ENCODE results near the gene S100A6. TPM values are rescaled to one million over a fixed set of nuclear protein-coding genes. Genes with fewer than 3 reads are reported as not detected.

S100A6 gene
- total RNA-seq, 1 experiment from 2014 or later: 19.2 TPM

DNA sequence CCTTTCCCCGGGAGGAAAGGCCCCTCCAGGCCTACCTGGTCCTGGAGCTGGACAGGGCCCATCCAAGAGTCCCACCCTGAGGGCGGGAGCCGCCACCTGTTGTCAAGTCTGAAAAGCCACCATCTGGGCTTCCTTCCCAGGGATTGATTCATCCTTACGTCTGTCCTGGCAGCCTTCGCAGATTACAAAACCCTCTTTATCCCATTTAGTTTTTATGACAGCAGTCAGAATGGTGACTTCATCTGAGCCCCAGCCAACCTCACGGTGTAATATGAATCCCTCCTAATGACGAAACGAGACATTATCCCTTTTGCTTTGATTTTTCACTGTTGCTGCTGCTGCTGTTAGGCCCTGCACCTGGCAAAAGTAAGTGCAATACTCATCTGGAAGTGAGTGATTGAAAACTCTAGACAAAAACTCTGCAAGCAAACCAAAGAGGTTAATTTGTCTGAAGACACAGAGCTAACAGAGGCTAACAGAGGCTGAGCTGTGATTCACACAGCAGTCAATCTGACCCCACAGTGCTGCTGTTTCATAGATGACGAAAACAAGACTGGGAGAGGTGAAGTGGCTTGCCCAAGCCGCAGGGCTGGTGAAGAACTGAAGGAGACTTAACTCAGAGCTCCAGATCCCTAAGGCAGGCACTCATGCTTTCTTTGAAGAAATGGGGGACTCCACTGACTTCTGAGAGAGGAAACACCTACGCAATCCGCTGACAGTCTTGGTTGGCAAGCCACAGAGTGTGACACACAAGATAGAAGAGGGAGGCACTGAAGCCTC lies 45.3 kb downstream of the S100A6 start (continued):
- TF ChIP-seq, protein P1, sequence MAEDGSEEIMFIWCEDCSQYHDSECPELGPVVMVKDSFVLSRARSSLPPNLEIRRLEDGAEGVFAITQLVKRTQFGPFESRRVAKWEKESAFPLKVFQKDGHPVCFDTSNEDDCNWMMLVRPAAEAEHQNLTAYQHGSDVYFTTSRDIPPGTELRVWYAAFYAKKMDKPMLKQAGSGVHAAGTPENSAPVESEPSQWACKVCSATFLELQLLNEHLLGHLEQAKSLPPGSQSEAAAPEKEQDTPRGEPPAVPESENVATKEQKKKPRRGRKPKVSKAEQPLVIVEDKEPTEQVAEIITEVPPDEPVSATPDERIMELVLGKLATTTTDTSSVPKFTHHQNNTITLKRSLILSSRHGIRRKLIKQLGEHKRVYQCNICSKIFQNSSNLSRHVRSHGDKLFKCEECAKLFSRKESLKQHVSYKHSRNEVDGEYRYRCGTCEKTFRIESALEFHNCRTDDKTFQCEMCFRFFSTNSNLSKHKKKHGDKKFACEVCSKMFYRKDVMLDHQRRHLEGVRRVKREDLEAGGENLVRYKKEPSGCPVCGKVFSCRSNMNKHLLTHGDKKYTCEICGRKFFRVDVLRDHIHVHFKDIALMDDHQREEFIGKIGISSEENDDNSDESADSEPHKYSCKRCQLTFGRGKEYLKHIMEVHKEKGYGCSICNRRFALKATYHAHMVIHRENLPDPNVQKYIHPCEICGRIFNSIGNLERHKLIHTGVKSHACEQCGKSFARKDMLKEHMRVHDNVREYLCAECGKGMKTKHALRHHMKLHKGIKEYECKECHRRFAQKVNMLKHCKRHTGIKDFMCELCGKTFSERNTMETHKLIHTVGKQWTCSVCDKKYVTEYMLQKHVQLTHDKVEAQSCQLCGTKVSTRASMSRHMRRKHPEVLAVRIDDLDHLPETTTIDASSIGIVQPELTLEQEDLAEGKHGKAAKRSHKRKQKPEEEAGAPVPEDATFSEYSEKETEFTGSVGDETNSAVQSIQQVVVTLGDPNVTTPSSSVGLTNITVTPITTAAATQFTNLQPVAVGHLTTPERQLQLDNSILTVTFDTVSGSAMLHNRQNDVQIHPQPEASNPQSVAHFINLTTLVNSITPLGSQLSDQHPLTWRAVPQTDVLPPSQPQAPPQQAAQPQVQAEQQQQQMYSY (CRISPR knock-in tag; IDR thresholded peaks at IDR 0.05): no peak

DNA sequence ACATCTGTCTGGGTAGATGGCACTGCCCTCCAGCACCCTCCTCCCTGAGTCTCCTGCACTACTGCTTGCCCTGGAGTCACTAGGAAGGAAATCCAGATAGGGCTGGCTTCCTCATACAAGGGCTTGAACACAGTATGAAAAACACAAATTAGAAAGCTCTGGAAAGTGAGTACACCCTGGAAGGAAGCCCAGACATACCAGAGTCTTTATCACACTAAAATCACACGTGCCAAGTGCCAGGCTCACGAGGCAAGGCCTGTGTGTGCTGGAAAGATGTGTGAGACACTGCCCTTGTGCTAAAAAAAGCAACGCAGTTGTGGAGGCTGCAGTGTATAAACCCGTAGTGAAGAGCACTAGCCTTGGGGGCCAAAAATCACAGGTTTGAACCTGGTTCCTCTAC lies 47.1 kb downstream of the S100A6 start:
- no peaks in the 10 kb centered on the region for H3K36me3 Mint-ChIP-seq
- CTCF ChIA-PET: interaction anchor here (0.6 to 1.9 kb wide), 4 partner anchors 23 to 540 kb away, joined by 3 to 5 read pairs (median 3); no protein-coding TSS in a partner anchor
- POLR2A ChIA-PET: no interaction called here
- H3K4me1 Mint-ChIP-seq: peaks cover 27% of the 10 kb centered on the region
- H3K4me3 Mint-ChIP-seq: no peak overlapping the region
- H3K27ac Mint-ChIP-seq: no peak overlapping the region
- ATAC-seq: no peak
- no peak for DNase-seq (ENCODE audit: low spot score)
- TF ChIP-seq, protein P2, sequence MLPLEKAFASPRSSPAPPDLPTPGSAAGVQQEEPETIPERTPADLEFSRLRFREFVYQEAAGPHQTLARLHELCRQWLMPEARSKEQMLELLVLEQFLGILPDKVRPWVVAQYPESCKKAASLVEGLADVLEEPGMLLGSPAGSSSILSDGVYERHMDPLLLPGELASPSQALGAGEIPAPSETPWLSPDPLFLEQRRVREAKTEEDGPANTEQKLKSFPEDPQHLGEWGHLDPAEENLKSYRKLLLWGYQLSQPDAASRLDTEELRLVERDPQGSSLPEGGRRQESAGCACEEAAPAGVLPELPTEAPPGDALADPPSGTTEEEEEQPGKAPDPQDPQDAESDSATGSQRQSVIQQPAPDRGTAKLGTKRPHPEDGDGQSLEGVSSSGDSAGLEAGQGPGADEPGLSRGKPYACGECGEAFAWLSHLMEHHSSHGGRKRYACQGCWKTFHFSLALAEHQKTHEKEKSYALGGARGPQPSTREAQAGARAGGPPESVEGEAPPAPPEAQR (CRISPR knock-in tag; IDR thresholded peaks at IDR 0.05): no peak
- TF ChIP-seq, protein P3, sequence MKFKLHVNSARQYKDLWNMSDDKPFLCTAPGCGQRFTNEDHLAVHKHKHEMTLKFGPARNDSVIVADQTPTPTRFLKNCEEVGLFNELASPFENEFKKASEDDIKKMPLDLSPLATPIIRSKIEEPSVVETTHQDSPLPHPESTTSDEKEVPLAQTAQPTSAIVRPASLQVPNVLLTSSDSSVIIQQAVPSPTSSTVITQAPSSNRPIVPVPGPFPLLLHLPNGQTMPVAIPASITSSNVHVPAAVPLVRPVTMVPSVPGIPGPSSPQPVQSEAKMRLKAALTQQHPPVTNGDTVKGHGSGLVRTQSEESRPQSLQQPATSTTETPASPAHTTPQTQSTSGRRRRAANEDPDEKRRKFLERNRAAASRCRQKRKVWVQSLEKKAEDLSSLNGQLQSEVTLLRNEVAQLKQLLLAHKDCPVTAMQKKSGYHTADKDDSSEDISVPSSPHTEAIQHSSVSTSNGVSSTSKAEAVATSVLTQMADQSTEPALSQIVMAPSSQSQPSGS (CRISPR knock-in tag; IDR thresholded peaks at IDR 0.05; ENCODE audit: borderline replicate concordance, low read depth): no peak
- TF ChIP-seq SMAD3 (CRISPR knock-in tag; IDR thresholded peaks at IDR 0.05; ENCODE audit: borderline replicate concordance) (no peak), CBFB (CRISPR knock-in tag; IDR thresholded peaks at IDR 0.05; ENCODE audit: low read depth) (no peak), PRRX2 (CRISPR knock-in tag; IDR thresholded peaks at IDR 0.05) (no peak), HMGA2 (CRISPR knock-in tag; IDR thresholded peaks at IDR 0.05) (no peak), MXD4 (CRISPR knock-in tag; IDR thresholded peaks at IDR 0.05; ENCODE audit: borderline replicate concordance) (no peak), ATF1 (CRISPR knock-in tag; IDR thresholded peaks at IDR 0.05) (no peak), TEAD1 (CRISPR knock-in tag; IDR thresholded peaks at IDR 0.05) (no peak), JUN (CRISPR knock-in tag; IDR thresholded peaks at IDR 0.05) (no peak)
- TF ChIP-seq, protein P4, sequence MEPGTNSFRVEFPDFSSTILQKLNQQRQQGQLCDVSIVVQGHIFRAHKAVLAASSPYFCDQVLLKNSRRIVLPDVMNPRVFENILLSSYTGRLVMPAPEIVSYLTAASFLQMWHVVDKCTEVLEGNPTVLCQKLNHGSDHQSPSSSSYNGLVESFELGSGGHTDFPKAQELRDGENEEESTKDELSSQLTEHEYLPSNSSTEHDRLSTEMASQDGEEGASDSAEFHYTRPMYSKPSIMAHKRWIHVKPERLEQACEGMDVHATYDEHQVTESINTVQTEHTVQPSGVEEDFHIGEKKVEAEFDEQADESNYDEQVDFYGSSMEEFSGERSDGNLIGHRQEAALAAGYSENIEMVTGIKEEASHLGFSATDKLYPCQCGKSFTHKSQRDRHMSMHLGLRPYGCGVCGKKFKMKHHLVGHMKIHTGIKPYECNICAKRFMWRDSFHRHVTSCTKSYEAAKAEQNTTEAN (CRISPR knock-in tag; IDR thresholded peaks at IDR 0.05): no peak
- H3K27me3 Mint-ChIP-seq (ENCODE audit: low read depth): no peaks in the 10 kb centered on the region; the same call in none of the 2 replicates
- no peaks in the 10 kb centered on the region for H3K9me3 Mint-ChIP-seq

DNA sequence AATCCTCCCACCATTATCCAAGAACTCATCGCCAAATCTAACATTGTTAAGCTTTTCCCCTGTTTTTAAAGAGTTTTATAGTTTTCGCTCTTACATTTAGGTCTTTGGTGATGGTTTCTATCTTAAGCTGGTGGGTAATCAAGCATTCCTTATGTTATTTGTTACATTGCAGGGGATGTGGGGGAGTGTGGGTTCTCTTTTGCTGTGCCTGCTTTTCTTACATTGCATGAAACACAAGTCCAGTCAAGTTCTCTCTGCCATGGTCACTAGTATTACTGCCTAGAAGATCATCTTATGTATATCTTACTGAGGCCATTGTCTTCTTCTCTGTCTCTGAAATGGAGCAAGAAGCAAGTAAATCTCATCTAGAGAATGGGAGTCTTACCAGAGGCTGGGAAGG lies 48.1 kb downstream of the S100A6 start:
- POLR2A ChIA-PET: no interaction called here
- H3K9me3 Mint-ChIP-seq: no peaks in the 10 kb centered on the region
- no peaks in the 10 kb centered on the region for H3K36me3 Mint-ChIP-seq
- ATAC-seq (no peak), DNase-seq (ENCODE audit: low spot score) (no peak)
- no peaks in the 10 kb centered on the region; the same call in none of the 2 replicates for H3K27me3 Mint-ChIP-seq (ENCODE audit: low read depth)
- H3K4me1 Mint-ChIP-seq: peaks cover 24% of the 10 kb centered on the region
- H3K4me3 Mint-ChIP-seq: no peak overlapping the region
- CTCF ChIA-PET: interaction anchor here (1.0 to 1.9 kb wide), 3 partner anchors 22 to 135 kb away, joined by 3 to 5 read pairs (median 3); no protein-coding TSS in a partner anchor
- no peak overlapping the region for H3K27ac Mint-ChIP-seq
- TF ChIP-seq, protein P2 (CRISPR knock-in tag; IDR thresholded peaks at IDR 0.05): no peak
- TF ChIP-seq ZNF396 (CRISPR knock-in tag; IDR thresholded peaks at IDR 0.05; ENCODE audit: borderline replicate concordance) (no peak), ZNF671 (CRISPR knock-in tag; IDR thresholded peaks at IDR 0.05) (no peak)
- TF ChIP-seq, protein P5, sequence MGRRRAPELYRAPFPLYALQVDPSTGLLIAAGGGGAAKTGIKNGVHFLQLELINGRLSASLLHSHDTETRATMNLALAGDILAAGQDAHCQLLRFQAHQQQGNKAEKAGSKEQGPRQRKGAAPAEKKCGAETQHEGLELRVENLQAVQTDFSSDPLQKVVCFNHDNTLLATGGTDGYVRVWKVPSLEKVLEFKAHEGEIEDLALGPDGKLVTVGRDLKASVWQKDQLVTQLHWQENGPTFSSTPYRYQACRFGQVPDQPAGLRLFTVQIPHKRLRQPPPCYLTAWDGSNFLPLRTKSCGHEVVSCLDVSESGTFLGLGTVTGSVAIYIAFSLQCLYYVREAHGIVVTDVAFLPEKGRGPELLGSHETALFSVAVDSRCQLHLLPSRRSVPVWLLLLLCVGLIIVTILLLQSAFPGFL (CRISPR knock-in tag; IDR thresholded peaks at IDR 0.05; ENCODE audit: borderline replicate concordance): no peak
- TF ChIP-seq, protein P1 (CRISPR knock-in tag; IDR thresholded peaks at IDR 0.05): no peak
